ENCODE data around the gene USP32. TPM values are rescaled to one million over a fixed set of nuclear protein-coding genes. Genes with fewer than 3 reads are reported as not detected.

The USP32 gene
- total RNA-seq, 1 donor from 2014 or later = 40.0 TPM

GRCh38 chr17:60141111-60142018 is 250.6 kb downstream of the USP32 start:
- no peak for DNase-seq (ENCODE audit: extremely low read depth, low read depth, low spot score)

- DNase-seq (ENCODE audit: extremely low read depth, low read depth, low spot score) = no peak
Observed at GRCh38 chr17:60139438-60140285, 252.3 kb downstream of the USP32 start.

GRCh38 chr17:60138769-60139437 is 253.0 kb downstream of the USP32 start:
- DNase-seq (ENCODE audit: extremely low read depth, low read depth, low spot score) = no peak

DNA sequence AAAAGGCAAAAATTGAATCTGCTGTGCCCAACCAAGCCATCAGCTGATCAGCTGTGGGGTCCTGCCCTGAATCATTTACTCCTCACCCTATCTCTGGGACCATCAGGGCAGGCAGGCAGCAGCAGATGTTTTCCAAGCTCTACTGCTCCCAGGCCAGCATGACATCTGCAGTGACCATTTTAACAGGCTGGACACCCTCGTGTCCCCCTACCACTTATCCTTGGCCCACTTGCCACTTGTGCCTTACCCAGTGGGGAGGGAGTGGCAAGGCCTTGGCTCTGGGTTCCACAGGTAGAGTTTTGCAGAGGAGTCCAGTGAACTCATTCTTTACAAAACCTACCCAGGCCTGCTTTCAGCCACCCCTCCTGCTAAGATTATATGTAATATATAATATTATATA is 254.2 kb downstream of the USP32 start:
- DNase-seq (ENCODE audit: extremely low read depth, low read depth, low spot score) = no peak

DNA sequence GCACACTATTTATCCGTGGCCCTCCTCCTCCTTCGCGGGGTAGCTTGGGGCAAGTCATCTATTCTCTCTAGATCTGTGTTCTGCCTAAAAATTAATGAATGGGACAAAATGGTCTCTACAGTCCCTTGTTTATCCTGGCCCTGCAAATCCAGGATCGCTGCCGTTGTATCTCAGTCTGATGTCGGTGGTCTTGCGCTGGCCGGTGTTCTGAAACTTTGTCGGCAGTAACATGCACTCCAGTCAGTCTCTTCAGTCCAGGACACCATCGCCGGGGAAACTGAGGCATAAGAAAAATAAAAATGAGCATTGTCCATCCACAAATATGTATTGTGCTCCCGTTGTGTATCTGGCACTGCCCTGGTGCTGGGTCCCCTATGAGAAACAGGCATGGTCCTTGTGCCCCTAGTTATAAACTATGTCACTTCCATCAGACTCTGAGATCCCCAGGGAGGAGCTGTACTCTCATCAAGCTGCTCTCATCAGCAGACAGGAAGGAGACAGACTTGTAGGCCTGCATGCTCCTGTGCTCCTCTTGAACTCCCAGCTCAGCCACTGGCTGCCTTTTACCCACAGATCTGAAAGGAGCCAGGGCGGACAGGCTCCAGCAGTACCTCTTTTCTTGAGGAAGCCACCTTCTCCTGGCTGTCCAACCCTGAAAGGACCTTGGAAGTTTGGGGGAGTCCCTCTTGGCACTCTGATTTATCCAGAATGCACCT is 255.8 kb downstream of the USP32 start:
- DNase-seq (ENCODE audit: extremely low read depth, low read depth, low spot score) = no peak

DNA sequence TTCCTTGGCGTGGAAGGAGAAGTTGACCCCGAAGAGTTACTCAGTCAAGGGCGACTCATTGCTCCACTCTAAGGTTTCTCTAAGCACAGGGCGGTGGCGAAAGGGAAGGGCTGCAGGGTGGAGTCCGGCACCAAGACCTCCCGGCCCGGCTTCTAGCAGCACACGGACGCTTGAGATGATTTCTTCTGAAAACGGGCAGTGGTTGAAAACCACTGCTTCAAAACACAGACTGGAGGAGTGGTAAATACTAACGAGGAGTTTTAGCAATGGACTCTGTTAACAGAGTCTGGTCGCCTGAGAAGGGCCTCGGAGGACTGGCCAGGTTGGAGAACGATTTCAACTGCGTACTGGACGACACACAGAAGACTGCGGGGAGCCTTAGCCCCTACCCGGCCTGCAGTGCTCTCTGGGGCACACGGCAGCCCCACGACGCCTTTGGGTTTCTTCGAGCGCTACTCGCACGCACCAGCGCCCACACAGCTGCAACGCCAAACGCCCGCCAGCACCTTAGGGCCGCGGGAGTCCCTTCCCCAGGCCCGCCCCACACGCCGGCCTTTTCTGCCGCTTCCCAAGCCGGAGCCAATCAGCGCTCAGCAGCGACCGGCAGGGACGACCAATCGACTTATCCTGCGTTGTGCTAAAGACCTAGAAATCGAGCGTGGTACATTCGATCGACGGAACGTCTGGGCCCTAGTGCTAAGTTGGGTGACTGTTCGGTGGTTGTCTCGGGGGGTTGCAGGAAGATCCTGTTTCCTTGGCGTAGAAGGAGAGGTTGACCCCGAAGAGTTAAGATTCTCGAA is 256.6 kb downstream of the USP32 start:
- no peak for DNase-seq (ENCODE audit: extremely low read depth, low read depth, low spot score)

DNA sequence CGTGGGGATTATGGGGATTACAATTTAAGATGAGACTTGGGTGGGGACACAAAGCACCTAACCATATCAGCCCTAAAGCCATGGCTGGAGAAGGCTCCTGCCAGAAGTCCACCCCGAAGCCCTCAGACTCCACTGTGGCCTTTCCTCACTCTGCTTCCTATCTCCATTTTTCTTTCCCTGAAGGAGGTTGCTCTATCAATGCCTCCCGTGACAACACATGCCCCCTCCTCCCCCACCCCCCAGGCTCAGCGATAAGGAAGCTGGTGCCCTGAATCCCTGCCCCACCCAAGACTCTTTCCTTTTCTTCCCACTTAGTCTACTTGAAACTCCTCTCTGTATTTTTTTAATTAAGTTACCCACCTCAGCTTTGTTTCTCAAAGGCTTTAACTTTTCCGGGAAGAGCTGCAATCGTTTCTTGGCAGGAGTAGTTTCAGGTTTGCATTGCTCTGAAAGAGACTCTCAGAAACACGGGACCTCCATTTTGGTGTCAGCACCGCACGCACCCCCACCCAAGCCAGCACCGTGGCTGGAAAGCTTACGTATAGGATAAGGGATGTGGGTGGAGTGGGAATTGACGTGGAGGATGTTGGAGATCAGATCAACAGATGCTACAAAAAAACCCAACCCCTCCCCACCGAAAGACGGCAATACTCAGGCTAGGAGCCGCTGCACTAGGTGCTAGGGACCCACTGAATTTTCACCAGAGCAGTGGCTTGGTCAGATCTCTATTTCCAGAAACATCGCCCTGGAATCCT is 257.4 kb downstream of the USP32 start:
- DNase-seq (ENCODE audit: extremely low read depth, low read depth, low spot score) = no peak

DNA sequence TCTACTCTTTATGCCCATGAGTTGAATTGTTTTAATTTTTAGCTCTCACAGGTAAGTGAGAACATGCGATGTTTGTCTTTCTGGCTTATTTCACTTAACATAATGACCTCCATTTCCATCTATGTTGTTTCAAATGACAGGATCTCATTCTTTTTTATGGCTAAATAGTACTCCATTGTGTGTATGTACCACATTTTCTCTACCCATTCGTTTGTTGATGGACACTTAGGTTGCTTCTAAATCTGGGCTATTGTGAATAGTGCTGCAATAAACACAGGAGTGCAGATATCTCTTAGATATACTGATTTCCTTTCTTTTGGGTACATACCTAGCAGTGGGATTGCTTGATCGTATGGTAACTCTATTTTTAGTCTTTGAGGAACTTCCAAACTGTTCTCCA is 261.5 kb downstream of the USP32 start:
- no peak for DNase-seq (ENCODE audit: extremely low read depth, low read depth, low spot score)

- no peak for DNase-seq (ENCODE audit: extremely low read depth, low read depth, low spot score)
Observed at GRCh38 chr17:60129164-60129563, 262.8 kb downstream of the USP32 start.

Other genes with a start within 250 kb of the USP32 start
- gene CA4, start 242.2 kb downstream of the USP32 start, total RNA-seq = 3.5 and 4.0 TPM in 2 replicates
- not detected in 2 replicates for gene CHCT1, start 30.4 kb upstream of the USP32 start, total RNA-seq
- gene APPBP2, start 134.1 kb upstream of the USP32 start, total RNA-seq = 25.4 and 27.8 TPM in 2 replicates
- gene PPM1D, start 208.1 kb upstream of the USP32 start, total RNA-seq = 22.2 and 27.6 TPM in 2 replicates

All from glomerular endothelial cell (primary cell).